Adrenal gland (tissue), 5 donors: Measurements from ENCODE around the gene DPP10.

Experiments used
- CTCF ChIP-seq, 6 experiments: fragments of 450-650 bp in 4 of 6; fragments of 200-600 bp in 2 of 6; sonication (generic) in 1 of 6; IDR thresholded peaks; 1 replicate in 5 of 6; 2 replicates in 1 of 6; pipeline versions ENCODE4 v1.5.1 to v1.8.0; 2016 to 2021; ENCODE audit warnings: antibody characterized with exemption in 6 of 6, mild to moderate bottlenecking in 2 of 6, moderate library complexity in 1 of 6
- POLR2A ChIP-seq, 2 donors: fragments of 450-650 bp; IDR thresholded peaks; one replicate each; pipeline ENCODE4 v1.6.1; 2017; ENCODE audit warnings: antibody characterized with exemption in 2 of 2, mild to moderate bottlenecking in 2 of 2, moderate library complexity in 1 of 2
- donor health status: DM: no; HTN: no; CAD: no.

DNA sequence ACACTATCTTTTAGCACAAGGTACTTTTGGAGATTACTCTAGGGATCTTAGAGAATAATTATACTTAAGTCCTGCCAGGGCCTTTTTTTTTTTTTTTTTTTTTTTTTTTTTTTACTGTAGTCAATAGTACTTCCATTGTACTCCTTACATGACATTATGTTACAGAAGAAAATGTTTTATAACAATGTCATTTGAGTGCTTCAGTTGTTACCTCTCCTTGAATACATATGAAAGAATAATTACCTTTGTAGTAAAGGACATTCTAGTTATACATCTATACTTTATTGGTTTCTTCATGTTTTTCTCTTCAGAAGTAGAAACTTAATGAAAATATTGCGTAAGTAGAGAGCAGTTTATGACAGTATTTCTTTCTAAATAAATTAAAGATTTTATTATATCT, 834.9 kb downstream of the DPP10 start:
- TF ChIP-seq CTCF (IDR thresholded peaks at IDR 0.05): no peak
- TF ChIP-seq POLR2A (IDR thresholded peaks at IDR 0.05): no peak
